NCI-H446 (cell line): ENCODE measurements around the gene C10orf95.

Experiments used
- DNase-seq, 2 experiments: peaks; one replicate each; lab custom pipeline; 2025; lab: John Stamatoyannopoulos, UW

C10orf95 gene

GRCh38 chr10:102401735-102402511, 49.4 kb downstream of the C10orf95 start:
- DNase-seq: no peak

DNA sequence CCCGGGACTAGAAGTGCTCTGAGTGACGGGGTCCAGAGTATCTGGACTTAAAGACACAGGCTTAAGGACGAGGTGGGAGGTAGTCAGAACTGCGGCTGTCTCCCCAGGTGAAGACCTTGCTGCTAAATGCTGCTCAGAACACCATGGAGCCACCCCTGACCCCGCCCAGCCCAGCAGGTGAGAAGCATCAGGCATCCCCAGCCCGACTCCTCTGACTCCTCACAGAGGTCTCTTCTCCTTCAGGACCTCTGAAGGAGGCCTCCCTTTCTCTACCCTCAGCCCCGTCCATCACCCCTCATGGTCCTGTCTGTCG, 50.0 kb downstream of the C10orf95 start:
- no peak for DNase-seq

DNA sequence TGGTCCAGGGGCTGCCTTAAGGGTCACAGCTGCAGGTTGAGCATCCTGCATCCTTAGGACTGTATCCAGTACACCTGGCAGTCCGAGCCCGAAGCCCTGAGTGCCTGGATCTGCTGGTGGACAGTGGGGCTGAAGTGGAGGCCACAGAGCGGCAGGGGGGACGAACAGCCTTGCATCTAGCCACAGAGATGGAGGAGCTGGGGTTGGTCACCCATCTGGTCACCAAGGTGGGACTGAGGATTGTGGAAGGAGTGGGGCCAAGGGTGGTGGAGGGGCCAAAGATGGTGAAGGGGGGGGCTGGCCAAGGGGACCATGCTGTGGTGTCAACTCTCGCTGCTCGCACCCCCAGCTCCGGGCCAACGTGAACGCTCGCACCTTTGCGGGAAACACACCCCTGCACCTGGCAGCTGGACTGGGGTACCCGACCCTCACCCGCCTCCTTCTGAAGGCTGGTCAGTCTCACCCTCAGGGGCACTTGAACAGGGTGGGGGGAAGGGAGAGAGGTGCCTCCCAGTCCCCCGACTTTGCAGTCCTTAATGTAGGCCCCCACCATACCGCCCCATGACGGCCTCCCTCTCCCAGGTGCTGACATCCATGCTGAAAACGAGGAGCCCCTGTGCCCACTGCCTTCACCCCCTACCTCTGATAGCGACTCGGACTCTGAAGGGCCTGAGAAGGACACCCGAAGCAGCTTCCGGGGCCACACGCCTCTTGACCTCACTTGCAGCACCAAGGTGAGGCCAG, 50.6 kb downstream of the C10orf95 start:
- no peak for DNase-seq

- DNase-seq: no peak
Measured at GRCh38 chr10:102400076-102400475, 51.3 kb downstream of the C10orf95 start.
